ENCODE measurements around the gene LYSMD4.

The LYSMD4 gene

DNA sequence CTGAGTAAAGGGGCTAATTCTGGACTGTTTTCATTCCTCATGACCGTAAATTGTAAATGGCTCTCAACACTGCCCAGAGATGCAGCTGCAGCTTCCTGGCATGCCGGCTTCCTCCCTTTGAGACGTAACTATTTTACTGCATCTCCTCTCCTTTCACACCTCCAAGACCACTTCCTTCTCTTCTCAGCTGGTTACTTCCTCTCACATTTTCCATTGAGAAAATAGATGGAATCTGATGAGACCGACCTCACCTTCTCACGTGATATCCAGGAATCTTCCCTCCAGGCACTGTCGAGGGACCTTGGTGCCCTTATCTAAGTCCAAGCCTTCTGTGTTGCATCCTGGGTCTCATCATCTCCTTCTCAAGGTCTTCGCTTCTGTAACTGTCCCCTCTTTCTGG lies 12.7 kb downstream of the LYSMD4 start:
- no peak for DNase-seq (ENCODE audit: extremely low spot score)
- TF ChIP-seq, protein P1, sequence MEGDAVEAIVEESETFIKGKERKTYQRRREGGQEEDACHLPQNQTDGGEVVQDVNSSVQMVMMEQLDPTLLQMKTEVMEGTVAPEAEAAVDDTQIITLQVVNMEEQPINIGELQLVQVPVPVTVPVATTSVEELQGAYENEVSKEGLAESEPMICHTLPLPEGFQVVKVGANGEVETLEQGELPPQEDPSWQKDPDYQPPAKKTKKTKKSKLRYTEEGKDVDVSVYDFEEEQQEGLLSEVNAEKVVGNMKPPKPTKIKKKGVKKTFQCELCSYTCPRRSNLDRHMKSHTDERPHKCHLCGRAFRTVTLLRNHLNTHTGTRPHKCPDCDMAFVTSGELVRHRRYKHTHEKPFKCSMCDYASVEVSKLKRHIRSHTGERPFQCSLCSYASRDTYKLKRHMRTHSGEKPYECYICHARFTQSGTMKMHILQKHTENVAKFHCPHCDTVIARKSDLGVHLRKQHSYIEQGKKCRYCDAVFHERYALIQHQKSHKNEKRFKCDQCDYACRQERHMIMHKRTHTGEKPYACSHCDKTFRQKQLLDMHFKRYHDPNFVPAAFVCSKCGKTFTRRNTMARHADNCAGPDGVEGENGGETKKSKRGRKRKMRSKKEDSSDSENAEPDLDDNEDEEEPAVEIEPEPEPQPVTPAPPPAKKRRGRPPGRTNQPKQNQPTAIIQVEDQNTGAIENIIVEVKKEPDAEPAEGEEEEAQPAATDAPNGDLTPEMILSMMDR (IDR thresholded peaks at IDR 0.05; ENCODE audit: control extremely low read depth, extremely low read depth, low read depth, missing control alignments), result no peak
- ChIA-PET CTCF (no interaction called here), POLR2A (no interaction called here)

DNA sequence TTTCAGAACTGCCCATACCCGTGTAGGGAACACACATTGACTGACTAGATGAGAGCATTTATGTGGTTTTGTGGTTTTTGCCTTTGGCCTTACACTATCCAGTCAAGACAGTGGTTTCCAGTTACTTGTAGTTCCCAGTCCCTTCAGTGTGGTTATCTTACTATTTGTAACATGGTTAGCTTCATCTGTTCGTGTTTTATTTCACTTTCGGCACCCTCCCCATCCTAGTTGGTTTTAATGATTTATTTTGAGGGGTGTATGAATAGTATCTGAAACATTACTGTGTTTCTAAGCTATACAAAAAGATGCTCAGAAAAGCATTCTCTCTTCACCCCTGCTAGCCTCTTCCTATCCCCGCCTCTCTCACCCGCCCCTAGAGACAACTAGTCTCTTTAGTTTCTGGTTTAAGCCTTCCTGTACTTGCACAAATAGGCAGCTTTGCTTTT lies 14.1 kb downstream of the LYSMD4 start:
- peak; percentile 59 for DNase-seq (ENCODE audit: extremely low spot score)
- TF ChIP-seq, protein P1 (IDR thresholded peaks at IDR 0.05; ENCODE audit: control extremely low read depth, extremely low read depth, low read depth, missing control alignments), result no peak
- ChIA-PET POLR2A (no interaction called here), CTCF (interaction anchor here (1.0 to 7.9 kb wide), 9 partner anchors 11 to 447 kb away, joined by 3 to 123 read pairs (median 4); partner anchors contain the start of gene LYSMD4)

DNA sequence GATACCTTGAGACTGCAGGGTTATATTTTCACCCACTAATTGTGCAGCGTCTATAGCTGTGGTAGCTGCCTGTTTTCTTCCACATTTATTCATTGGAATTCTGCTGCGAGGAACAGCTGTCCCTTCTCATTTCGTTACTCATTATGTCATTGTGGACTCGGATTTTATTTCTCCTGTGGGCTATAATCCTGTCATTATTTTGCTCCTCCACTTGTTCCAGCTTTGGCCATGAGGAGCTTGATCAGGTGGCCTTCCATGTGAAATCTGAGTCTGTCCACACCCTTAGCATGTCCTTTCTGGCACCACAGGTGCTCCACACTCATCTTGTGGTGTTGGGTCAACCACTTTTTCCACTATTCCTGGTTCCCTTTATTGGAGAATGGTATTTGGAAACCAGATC lies 14.8 kb downstream of the LYSMD4 start:
- CTCF ChIA-PET, result interaction anchor here (1.1 to 7.9 kb wide), 8 partner anchors 13 to 446 kb away, joined by 3 to 123 read pairs (median 6); partner anchors contain the start of gene LYSMD4
- no peak for DNase-seq (ENCODE audit: extremely low spot score)
- POLR2A ChIA-PET, result no interaction called here
- TF ChIP-seq, protein P1 (IDR thresholded peaks at IDR 0.05; ENCODE audit: control extremely low read depth, extremely low read depth, low read depth, missing control alignments), result no peak

DNA sequence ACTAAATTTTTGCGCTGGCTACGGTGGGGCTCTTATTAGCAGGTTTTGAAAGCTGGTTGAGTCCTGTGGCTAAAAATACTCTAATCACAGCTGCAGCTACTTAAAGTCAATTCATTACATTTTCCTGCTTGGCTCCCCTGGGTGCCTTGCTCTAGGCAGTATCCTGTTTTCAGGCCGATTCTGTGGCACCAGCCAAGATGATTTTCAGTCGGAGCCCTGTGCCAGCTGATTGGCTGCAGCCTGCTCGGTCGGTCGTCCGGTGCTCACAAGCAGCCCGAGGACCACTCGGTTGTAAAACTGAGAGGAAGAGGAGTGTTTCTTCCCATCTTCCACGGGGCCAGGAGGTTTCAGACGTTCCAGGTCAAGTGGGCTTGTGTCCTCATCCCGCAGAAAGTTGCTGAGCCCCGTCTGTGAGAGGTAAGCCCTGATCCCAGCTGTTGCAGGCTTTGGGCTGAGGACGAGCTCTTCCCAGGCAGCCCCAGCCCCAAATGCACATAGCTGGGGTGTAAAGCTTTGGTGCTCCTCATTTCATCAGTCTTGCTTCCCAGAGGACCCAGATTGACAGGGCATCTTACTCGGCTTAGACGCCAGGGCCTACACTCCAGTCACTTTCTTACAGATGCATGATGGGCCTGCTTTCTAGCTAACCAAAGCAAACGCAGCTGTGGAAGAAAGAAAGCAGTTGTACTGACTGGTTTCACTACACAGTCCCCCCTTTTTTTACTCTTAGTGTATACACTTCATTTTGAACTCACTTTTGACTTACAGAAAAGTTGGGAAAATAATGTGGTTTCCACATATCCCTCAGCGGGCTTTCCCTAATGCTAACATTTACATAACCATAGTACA lies 15.9 kb downstream of the LYSMD4 start:
- POLR2A ChIA-PET, result no interaction called here
- peak; percentile 64 for DNase-seq (ENCODE audit: extremely low spot score)
- CTCF ChIA-PET, result interaction anchor here (0.9 to 7.9 kb wide), 9 partner anchors 8 to 446 kb away, joined by 3 to 123 read pairs (median 7); partner anchors contain the start of gene LYSMD4
- TF ChIP-seq, protein P1 (IDR thresholded peaks at IDR 0.05; ENCODE audit: control extremely low read depth, extremely low read depth, low read depth, missing control alignments), result no peak

DNA sequence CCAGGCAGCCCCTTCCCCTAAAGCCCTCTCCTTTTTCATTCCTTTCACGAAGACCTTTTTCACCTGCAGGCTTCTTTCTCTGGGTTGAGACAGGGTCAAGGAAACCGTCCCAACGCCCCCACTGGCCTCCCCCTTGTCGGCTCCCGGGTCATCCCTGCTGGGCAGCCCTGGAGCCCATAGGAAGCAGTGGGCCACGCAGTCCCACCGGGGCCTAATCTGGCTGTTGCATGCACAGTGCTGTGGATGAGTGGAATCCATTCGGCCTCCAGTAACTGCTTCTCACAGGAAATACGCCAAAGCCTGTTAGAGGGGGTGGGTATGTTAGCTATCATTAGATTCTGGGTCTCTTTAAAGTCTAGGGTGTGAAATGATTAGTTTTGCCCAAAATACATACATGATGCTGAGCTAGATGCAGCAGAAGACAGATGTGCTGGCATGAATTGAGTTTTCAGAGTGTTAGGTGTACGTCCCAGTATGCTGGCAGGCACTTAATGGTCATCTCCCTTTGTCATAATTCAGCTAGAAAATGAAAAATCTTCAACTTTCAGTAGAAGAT lies 16.6 kb downstream of the LYSMD4 start:
- ChIA-PET CTCF (interaction anchor here (0.9 to 7.9 kb wide), 9 partner anchors 9 to 446 kb away, joined by 3 to 123 read pairs (median 7); partner anchors contain the start of gene LYSMD4), POLR2A (interaction anchor here (1.0 kb wide), 1 partner anchor 17 kb away, joined by 3 read pairs; no protein-coding TSS in a partner anchor)
- TF ChIP-seq, protein P1 (IDR thresholded peaks at IDR 0.05; ENCODE audit: control extremely low read depth, extremely low read depth, low read depth, missing control alignments), result no peak
- no peak for DNase-seq (ENCODE audit: extremely low spot score)

DNA sequence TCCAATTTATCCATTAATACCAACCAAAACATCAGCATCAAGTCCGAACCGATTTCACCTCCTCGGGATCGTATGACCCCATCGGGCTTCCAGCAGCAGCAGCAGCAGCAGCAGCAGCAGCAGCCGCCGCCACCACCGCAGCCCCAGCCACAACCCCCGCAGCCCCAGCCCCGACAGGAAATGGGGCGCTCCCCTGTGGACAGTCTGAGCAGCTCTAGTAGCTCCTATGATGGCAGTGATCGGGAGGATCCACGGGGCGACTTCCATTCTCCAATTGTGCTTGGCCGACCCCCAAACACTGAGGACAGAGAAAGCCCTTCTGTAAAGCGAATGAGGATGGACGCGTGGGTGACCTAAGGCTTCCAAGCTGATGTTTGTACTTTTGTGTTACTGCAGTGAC lies 20.8 kb downstream of the LYSMD4 start:
- POLR2A ChIA-PET, result interaction anchor here (0.6 kb wide), 1 partner anchor 378 kb away, joined by 5 read pairs; no protein-coding TSS in a partner anchor
- DNase-seq (ENCODE audit: extremely low spot score), result no peak
- CTCF ChIA-PET, result interaction anchor here (1.2 to 7.9 kb wide), 5 partner anchors 10 to 461 kb away, joined by 4 to 123 read pairs (median 4); partner anchors contain the start of gene LRRC28
- TF ChIP-seq, protein P1 (IDR thresholded peaks at IDR 0.05; ENCODE audit: control extremely low read depth, extremely low read depth, low read depth, missing control alignments), result no peak

Measured in GM10248 (cell line).